CD8-positive, alpha-beta memory T cell (primary cell): ENCODE data around the gene SLC9A9. TPM values are rescaled to one million over a fixed set of nuclear protein-coding genes. Genes with fewer than 3 reads are reported as not detected.
"Not testable (repeated sequence)": the region's sequence is repeated elsewhere in the genome, so short reads cannot be mapped to it uniquely, and the experiment has no call there.

Experiments used
- CTCF ChIA-PET: fragments of 350-600 bp; sonication (Branson Sonifier 250); formaldehyde crosslinking; loops from one replicate; lab custom pipeline; 2021; ENCODE audit warnings: antibody characterized with exemption; lab: Charles Lee
- POLR2A ChIA-PET: fragments of 350-600 bp; sonication (Branson Sonifier 250); formaldehyde crosslinking; loops from one replicate; lab custom pipeline; 2021; ENCODE audit warnings: antibody characterized with exemption; lab: Charles Lee
- DNase-seq, 5 donors: peaks; one replicate each; pipeline versions ENCODE4 v3.0.0 to v3.0.0-alpha.2; 2020 to 2022; ENCODE audit warnings: mixed read lengths in 1 of 5
- H3K27ac ChIP-seq: one replicate; pipeline ENCODE4 v1.7.0; 2013; ENCODE audit warnings: low read depth, mild to moderate bottlenecking, low read length, moderate library complexity
- H3K27me3 ChIP-seq: 2 replicates; pipeline ENCODE4 v1.7.0; 2013; ENCODE audit warnings: low read length, mild to moderate bottlenecking; ENCODE audit not compliant: insufficient read depth, poor library complexity, severe bottlenecking
- H3K36me3 ChIP-seq: 2 replicates; pipeline ENCODE4 v1.7.0; 2013; ENCODE audit warnings: mild to moderate bottlenecking, low read length, moderate library complexity; ENCODE audit not compliant: insufficient read depth
- H3K4me1 ChIP-seq: 2 replicates; pipeline ENCODE4 v1.7.0; 2013; ENCODE audit warnings: mild to moderate bottlenecking, low read length, moderate library complexity; ENCODE audit not compliant: insufficient read depth
- H3K4me3 ChIP-seq: 2 replicates; pipeline ENCODE4 v1.7.0; 2013; ENCODE audit warnings: mild to moderate bottlenecking, low read length
- H3K9me3 ChIP-seq: 2 replicates; pipeline ENCODE4 v1.7.0; 2013; ENCODE audit warnings: mild to moderate bottlenecking, low read length
- H3K27ac Mint-ChIP-seq, 8 donors: one replicate each; pipeline ENCODE4 v1.8.0; 2020 to 2021; ENCODE audit warnings: mixed read lengths in 8 of 8, mild to moderate bottlenecking in 6 of 8, inconsistent platforms in 3 of 8, moderate library complexity in 3 of 8
- H3K27me3 Mint-ChIP-seq, 2 donors: one replicate each; pipeline ENCODE4 v1.8.0; 2020 to 2021; ENCODE audit warnings: mixed read lengths in 2 of 2, mild to moderate bottlenecking in 1 of 2, moderate library complexity in 1 of 2
- H3K36me3 Mint-ChIP-seq, 3 donors: one replicate each; pipeline ENCODE4 v1.8.0; 2020 to 2021; ENCODE audit warnings: mixed read lengths in 3 of 3, inconsistent platforms in 1 of 3, mild to moderate bottlenecking in 1 of 3
- H3K4me1 Mint-ChIP-seq, 3 donors: one replicate each; pipeline ENCODE4 v1.8.0; 2020 to 2021; ENCODE audit warnings: mixed read lengths in 3 of 3, inconsistent platforms in 1 of 3, mild to moderate bottlenecking in 1 of 3
- H3K4me3 Mint-ChIP-seq, 7 donors: one replicate each; pipeline ENCODE4 v1.8.0; 2020 to 2021; ENCODE audit warnings: mixed read lengths in 7 of 7, mild to moderate bottlenecking in 6 of 7, moderate library complexity in 4 of 7, inconsistent platforms in 2 of 7
- H3K9me3 Mint-ChIP-seq, 5 donors: one replicate each; pipeline ENCODE4 v1.8.0; 2020 to 2022; ENCODE audit warnings: mixed read lengths in 5 of 5, mild to moderate bottlenecking in 3 of 5, moderate library complexity in 2 of 5, inconsistent platforms in 1 of 5
- polyA plus RNA-seq: library from polyadenylated mRNA; unstranded; fragments of 300-500 nt; fragmentation: Illumina TruSeq; gene quantifications from one replicate; pipeline ENCODE4 v1.2.3, GENCODE V29; 2021
- total RNA-seq, 2 experiments: library from RNA; stranded (reverse); gene quantifications; one replicate each; pipeline ENCODE4 v1.2.3, GENCODE V29; 2021

The SLC9A9 gene
- total and polyA plus RNA-seq, 3 experiments from 2014 or later, result 1.2 to 18.0 (median 2.2) TPM

DNA sequence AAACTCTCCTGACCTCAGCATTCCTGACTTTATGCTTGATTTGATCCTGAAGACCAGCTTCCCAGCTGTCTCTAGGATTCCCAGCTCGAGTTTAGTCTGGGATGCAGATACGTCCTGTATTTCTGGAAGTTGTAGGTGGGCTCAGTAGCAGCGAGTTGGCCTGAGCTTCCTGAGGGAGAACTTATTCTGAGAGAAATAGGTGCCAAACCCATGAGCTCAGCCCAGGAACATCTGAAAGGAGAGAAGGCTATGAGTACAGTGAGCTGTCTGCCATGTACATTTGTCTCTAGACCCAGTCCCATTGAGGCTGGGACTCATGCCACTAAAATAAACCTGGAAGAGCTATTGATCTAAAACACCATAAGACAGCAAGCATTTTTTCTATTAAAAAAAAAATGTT lies 36.6 kb upstream of the SLC9A9 start:
- Histone ChIP-seq H3K4me3 (no peak overlapping the region), H3K36me3 (no peaks in the 10 kb centered on the region), H3K4me1 (no peaks in the 10 kb centered on the region), H3K27ac (no peak overlapping the region), H3K27me3 (no peaks in the 10 kb centered on the region), H3K9me3 (no peaks in the 10 kb centered on the region)
- Mint-ChIP-seq H3K27ac (no peak overlapping the region), H3K36me3 (no peaks in the 10 kb centered on the region), H3K9me3 (no peaks in the 10 kb centered on the region), H3K4me1 (peaks cover 0 to 4% (median 0%) of the 10 kb centered on the region in 3 donors), H3K27me3 (peaks cover 8 to 16% of the 10 kb centered on the region in 2 donors), H3K4me3 (no peak overlapping the region)
- no peak for DNase-seq
- ChIA-PET POLR2A (no interaction called here), CTCF (interaction anchor here (1.1 to 1.9 kb wide), 5 partner anchors 8 to 87 kb away, joined by 3 to 9 read pairs (median 6); partner anchors contain the start of gene DIPK2A)

- Histone ChIP-seq H3K27ac (no peak overlapping the region), H3K9me3 (no peaks in the 10 kb centered on the region), H3K36me3 (no peaks in the 10 kb centered on the region), H3K4me1 (no peaks in the 10 kb centered on the region), H3K27me3 (no peaks in the 10 kb centered on the region), H3K4me3 (no peak overlapping the region)
- Mint-ChIP-seq H3K9me3 (no peaks in the 10 kb centered on the region), H3K36me3 (no peaks in the 10 kb centered on the region), H3K4me3 (no peak overlapping the region), H3K4me1 (peaks cover 0 to 4% (median 0%) of the 10 kb centered on the region in 3 donors), H3K27ac (no peak overlapping the region), H3K27me3 (peaks cover 11 to 16% of the 10 kb centered on the region in 2 donors)
- ChIA-PET POLR2A (no interaction called here), CTCF (no interaction called here)
- no peak for DNase-seq
Measured at GRCh38 chr3:143883151-143883550, 34.9 kb upstream of the SLC9A9 start.

DNA sequence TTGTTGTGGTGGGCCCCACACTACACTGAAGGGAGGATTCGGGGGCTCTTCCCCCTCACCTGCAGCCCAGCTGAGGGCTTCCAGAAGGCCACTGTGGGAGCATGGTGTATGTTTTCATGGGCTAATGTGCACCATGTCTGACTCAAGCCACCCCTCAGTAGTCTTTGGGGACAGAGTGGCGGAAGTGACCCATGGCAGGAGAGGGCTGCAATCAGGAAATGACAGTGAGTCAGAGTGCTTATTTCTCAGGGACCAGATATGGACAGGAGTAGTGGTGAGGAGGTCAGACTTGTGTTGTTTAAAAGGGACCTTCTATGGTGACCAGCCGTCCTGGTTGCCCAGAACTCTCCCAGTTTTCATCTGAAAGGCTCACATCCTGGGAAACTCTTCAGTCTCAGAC lies 32.8 kb upstream of the SLC9A9 start:
- Mint-ChIP-seq H3K27me3 (peaks cover 8 to 16% of the 10 kb centered on the region in 2 donors), H3K27ac (no peak overlapping the region), H3K9me3 (no peaks in the 10 kb centered on the region), H3K36me3 (no peaks in the 10 kb centered on the region), H3K4me1 (peaks cover 0 to 4% (median 0%) of the 10 kb centered on the region in 3 donors), H3K4me3 (no peak overlapping the region)
- CTCF ChIA-PET, result no interaction called here
- Histone ChIP-seq H3K4me3 (no peak overlapping the region), H3K36me3 (no peaks in the 10 kb centered on the region), H3K27ac (no peak overlapping the region), H3K27me3 (no peaks in the 10 kb centered on the region), H3K9me3 (no peaks in the 10 kb centered on the region), H3K4me1 (no peaks in the 10 kb centered on the region)
- DNase-seq, result no peak
- POLR2A ChIA-PET, result no interaction called here

DNA sequence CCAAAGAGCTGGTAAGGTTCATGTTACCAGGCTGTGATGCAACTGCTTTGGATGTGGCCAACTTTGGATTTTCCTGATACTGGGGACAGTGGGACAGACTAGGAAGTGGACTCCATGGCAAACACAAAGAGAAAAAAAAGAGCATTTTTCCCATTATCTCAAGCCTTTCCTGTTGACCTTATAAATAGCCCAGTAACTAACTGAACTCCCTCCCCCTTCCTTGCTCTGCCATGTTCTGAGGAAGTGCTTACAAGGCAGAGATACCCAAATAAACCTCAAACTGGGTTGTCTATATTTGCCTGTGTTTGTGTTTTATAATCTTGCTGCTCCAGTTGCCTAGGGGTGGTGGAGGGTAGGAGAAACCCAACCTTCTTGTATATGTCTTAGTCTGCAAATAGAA lies 27.3 kb upstream of the SLC9A9 start:
- Histone ChIP-seq H3K27me3 (no peaks in the 10 kb centered on the region), H3K27ac (no peak overlapping the region), H3K9me3 (no peaks in the 10 kb centered on the region), H3K36me3 (no peaks in the 10 kb centered on the region), H3K4me3 (no peak overlapping the region), H3K4me1 (no peaks in the 10 kb centered on the region)
- CTCF ChIA-PET, result no interaction called here
- no peak overlapping the region for H3K27ac Mint-ChIP-seq
- H3K9me3 Mint-ChIP-seq, result no peaks in the 10 kb centered on the region
- DNase-seq, result no peak
- H3K4me1 Mint-ChIP-seq, result peaks cover 0 to 7% (median 0%) of the 10 kb centered on the region in 3 donors
- H3K36me3 Mint-ChIP-seq, result no peaks in the 10 kb centered on the region
- no peak overlapping the region for H3K4me3 Mint-ChIP-seq
- peaks cover 4 to 6% of the 10 kb centered on the region in 2 donors for H3K27me3 Mint-ChIP-seq
- POLR2A ChIA-PET, result no interaction called here

GRCh38 chr3:143873553-143873952 lies 25.3 kb upstream of the SLC9A9 start:
- POLR2A ChIA-PET, H3K9me3 ChIP-seq, H3K4me1 Mint-ChIP-seq, H3K4me3 ChIP-seq, H3K27me3 ChIP-seq, H3K9me3 Mint-ChIP-seq, DNase-seq, H3K27me3 Mint-ChIP-seq, H3K36me3 Mint-ChIP-seq, H3K36me3 ChIP-seq, H3K4me3 Mint-ChIP-seq, H3K4me1 ChIP-seq, H3K27ac Mint-ChIP-seq, H3K27ac ChIP-seq, CTCF ChIA-PET: not testable (repeated sequence)

DNA sequence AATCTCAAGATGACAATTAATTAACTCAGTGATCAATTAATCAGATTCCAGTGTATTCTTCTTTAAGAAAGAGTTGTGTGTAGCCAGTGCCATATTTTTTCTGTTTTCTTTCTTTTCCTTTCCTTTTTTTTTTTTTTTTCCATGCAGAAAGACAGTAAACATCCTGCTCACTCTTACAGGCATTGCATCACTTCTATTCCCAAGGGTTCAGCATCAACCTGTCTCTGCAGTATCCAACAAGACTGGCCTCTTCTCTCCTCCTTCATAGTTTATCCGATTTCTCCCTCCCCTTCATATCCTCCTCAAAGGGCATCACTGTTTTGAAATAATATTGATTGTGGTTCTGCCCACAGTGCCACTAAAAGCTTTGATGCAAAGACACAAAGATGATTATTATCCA lies 17.0 kb upstream of the SLC9A9 start:
- Histone ChIP-seq H3K27ac (no peak overlapping the region), H3K9me3 (no peaks in the 10 kb centered on the region), H3K4me3 (no peak overlapping the region), H3K36me3 (no peaks in the 10 kb centered on the region), H3K27me3 (no peaks in the 10 kb centered on the region), H3K4me1 (no peaks in the 10 kb centered on the region)
- no peak for DNase-seq
- H3K4me1 Mint-ChIP-seq, result no peaks in the 10 kb centered on the region
- CTCF ChIA-PET, result no interaction called here
- H3K9me3 Mint-ChIP-seq, result peaks cover 0 to 4% (median 0%) of the 10 kb centered on the region in 5 donors
- peaks cover 13 to 58% of the 10 kb centered on the region in 2 donors for H3K27me3 Mint-ChIP-seq
- H3K27ac Mint-ChIP-seq, result no peak overlapping the region
- peaks cover 0 to 14% (median 0%) of the 10 kb centered on the region in 3 donors for H3K36me3 Mint-ChIP-seq
- POLR2A ChIA-PET, result no interaction called here
- no peak overlapping the region for H3K4me3 Mint-ChIP-seq

DNA sequence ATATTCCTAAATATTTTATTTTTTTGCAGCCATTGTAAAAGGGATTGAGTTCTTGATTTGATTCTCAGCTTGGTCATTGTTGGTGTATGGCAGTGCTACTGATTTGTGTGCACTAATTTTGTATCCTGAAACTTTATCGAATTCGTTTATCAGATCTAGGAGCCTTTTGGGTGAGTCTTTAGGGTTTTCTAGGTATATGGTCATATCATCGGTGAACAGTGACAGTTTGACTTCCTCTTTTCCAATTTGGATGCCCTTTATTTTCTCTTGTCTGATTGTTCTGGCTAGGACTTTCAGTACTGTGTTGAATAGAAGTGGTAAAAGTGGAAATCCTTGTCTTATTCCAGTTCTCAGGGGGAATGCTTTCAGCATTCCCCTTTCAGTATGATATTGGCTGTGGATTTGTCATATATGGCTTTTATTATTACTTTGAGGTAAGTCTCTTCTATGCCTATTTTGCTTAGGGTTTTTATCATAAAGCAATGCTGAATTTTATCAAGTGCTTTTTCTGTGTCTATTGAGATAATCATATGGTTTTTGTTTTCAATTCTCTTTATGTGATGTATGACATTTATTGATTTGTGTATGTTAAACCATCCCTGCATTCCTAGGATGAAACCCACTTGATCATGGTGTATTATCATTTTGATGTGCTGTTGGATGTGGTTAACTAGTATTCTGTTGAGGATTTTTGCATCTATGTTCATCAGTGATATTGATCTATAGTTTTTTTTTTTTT lies 11.4 kb upstream of the SLC9A9 start:
- no peaks in the 10 kb centered on the region for H3K27me3 ChIP-seq
- Mint-ChIP-seq H3K9me3 (peaks cover 0 to 9% (median 0%) of the 10 kb centered on the region in 5 donors), H3K27me3 (peaks cover 8 to 21% of the 10 kb centered on the region in 2 donors), H3K36me3 (peaks cover 0 to 14% (median 2%) of the 10 kb centered on the region in 3 donors), H3K27ac (no peak overlapping the region), H3K4me1 (peaks cover 7 to 15% (median 10%) of the 10 kb centered on the region in 3 donors), H3K4me3 (no peak overlapping the region)
- H3K4me1 ChIP-seq, result peaks cover 11% of the 10 kb centered on the region
- H3K4me3 ChIP-seq, result no peak overlapping the region
- no peaks in the 10 kb centered on the region for H3K9me3 ChIP-seq
- no peak overlapping the region for H3K27ac ChIP-seq
- CTCF ChIA-PET, result no interaction called here
- DNase-seq, result no peak
- H3K36me3 ChIP-seq, result no peaks in the 10 kb centered on the region
- POLR2A ChIA-PET, result no interaction called here

GRCh38 chr3:143856252-143856970 lies 8.1 kb upstream of the SLC9A9 start:
- ChIA-PET CTCF (no interaction called here), POLR2A (no interaction called here)
- peaks cover 7 to 15% (median 10%) of the 10 kb centered on the region in 3 donors for H3K4me1 Mint-ChIP-seq
- no peaks in the 10 kb centered on the region for H3K27me3 ChIP-seq
- no peak for DNase-seq
- H3K36me3 ChIP-seq, result no peaks in the 10 kb centered on the region
- H3K27ac ChIP-seq, result no peak overlapping the region
- no peaks in the 10 kb centered on the region for H3K9me3 ChIP-seq
- H3K36me3 Mint-ChIP-seq, result peaks cover 0 to 7% (median 3%) of the 10 kb centered on the region in 3 donors
- H3K4me3 Mint-ChIP-seq, result no peak overlapping the region
- H3K27ac Mint-ChIP-seq, result no peak overlapping the region
- H3K27me3 Mint-ChIP-seq, result peaks cover 5 to 9% of the 10 kb centered on the region in 2 donors
- H3K4me3 ChIP-seq, result no peak overlapping the region
- H3K9me3 Mint-ChIP-seq, result peaks cover 0 to 9% (median 0%) of the 10 kb centered on the region in 5 donors
- H3K4me1 ChIP-seq, result peaks cover 11% of the 10 kb centered on the region
